GM12878 (cell line): ENCODE data around the gene IGF2BP2. TPM values are rescaled to one million over a fixed set of nuclear protein-coding genes. Genes with fewer than 3 reads are reported as not detected.

Experiments
- ATAC-seq: fragments of 200-7000 bp; cut with Tn5 transposase; 3 replicates; pipeline ENCODE4 v1.9.1; 2020; ENCODE audit warnings: mild to moderate bottlenecking, moderate library complexity
- BruUV-seq: library from RNA; stranded (reverse); fragments of 400-500 nt; replicated peaks from 2 replicates; lab custom pipeline; 2021; lab: Mats Ljungman, UMichigan
- CTCF ChIA-PET: fragments of 300-600 bp; sonication (Branson Sonifier 250); formaldehyde crosslinking; extraction: SDS; loops from one replicate; lab custom pipeline; 2021; ENCODE audit warnings: inconsistent platforms; lab: Yijun Ruan, JAX
- POLR2A ChIA-PET: fragments of 350-600 bp; formaldehyde crosslinking; extraction: SDS; loops from one replicate; lab custom pipeline; 2021; ENCODE audit warnings: inconsistent platforms; lab: Charles Lee
- RAD21 ChIA-PET: fragments of 300-600 bp; sonication (Branson Sonifier 250); formaldehyde crosslinking; loops from one replicate; lab custom pipeline; 2023; ENCODE audit warnings: antibody characterized with exemption; ENCODE audit not compliant: unreplicated experiment; lab: Charles Lee
- SMC1A ChIA-PET: fragments of 300-600 bp; sonication (Branson Sonifier 250); formaldehyde crosslinking; loops from one replicate; lab custom pipeline; 2023; ENCODE audit not compliant: unreplicated experiment, uncharacterized antibody; lab: Charles Lee
- DNase-seq: peaks from one replicate; pipeline ENCODE4 v3.0.0-alpha.2; 2011; ENCODE audit warnings: low read depth, low spot score
- FAIRE-seq: peaks from 3 replicates; lab custom pipeline; 2011; peaks lifted over from hg19 to GRCh38; lab: Jason Lieb, UNC
- H2AFZ ChIP-seq: 2 replicates; pipeline ENCODE4 v1.6.0; 2011; ENCODE audit warnings: low read depth, low read length, control low read depth; ENCODE audit not compliant: control insufficient read depth
- H3K27ac ChIP-seq: 2 replicates; pipeline ENCODE4 v1.5.1; 2011; ENCODE audit warnings: control low read depth; ENCODE audit not compliant: control insufficient read depth, insufficient read depth
- H3K27me3 ChIP-seq, 2 experiments: replicated peaks in 1 of 2; 2 replicates each; pipeline versions ENCODE4 v1.6.0 to v1.6.1; 2011; ENCODE audit warnings: low read length in 1 of 2; ENCODE audit not compliant: control insufficient read depth in 2 of 2, insufficient read depth in 2 of 2
- H3K36me3 ChIP-seq, 2 experiments: 2 replicates each; pipeline ENCODE4 v1.5.1; 2011; ENCODE audit warnings: low read length in 1 of 2; ENCODE audit not compliant: control insufficient read depth in 2 of 2, insufficient read depth in 2 of 2
- H3K4me1 ChIP-seq: 2 replicates; pipeline ENCODE4 v1.6.1; 2011; ENCODE audit warnings: mild to moderate bottlenecking, low read length, moderate library complexity, mixed read lengths; ENCODE audit not compliant: control insufficient read depth, insufficient read depth
- H3K4me2 ChIP-seq: 2 replicates; pipeline ENCODE4 v1.6.0; 2011; ENCODE audit warnings: control low read depth; ENCODE audit not compliant: control insufficient read depth, insufficient read depth
- H3K4me3 ChIP-seq: fragments of 200-600 bp; sonication (generic); 2 replicates; pipeline ENCODE4 v1.5.1; 2016
- H3K79me2 ChIP-seq: 2 replicates; pipeline ENCODE4 v1.6.0; 2011; ENCODE audit warnings: low read length; ENCODE audit not compliant: control insufficient read depth, insufficient read depth
- H3K9ac ChIP-seq: 2 replicates; pipeline ENCODE4 v1.8.0; 2011; ENCODE audit warnings: low read length, control low read depth, mixed read lengths; ENCODE audit not compliant: control insufficient read depth, insufficient read depth
- H3K9me3 ChIP-seq: replicated peaks from 3 replicates; pipeline ENCODE4 v1.5.1; 2011; ENCODE audit warnings: mild to moderate bottlenecking, low read length; ENCODE audit not compliant: control insufficient read depth, insufficient read depth
- H4K20me1 ChIP-seq: 2 replicates; pipeline ENCODE4 v1.6.0; 2011; ENCODE audit not compliant: control insufficient read depth, insufficient read depth
- BACH1 ChIP-seq: fragments of 450-650 bp; IDR thresholded peaks from 2 replicates; pipeline ENCODE4 v1.6.1; 2017; ENCODE audit warnings: mild to moderate bottlenecking, borderline replicate concordance
- BRCA1 ChIP-seq: IDR thresholded peaks from 2 replicates; pipeline ENCODE4 v1.6.1; 2011; ENCODE audit warnings: low read depth, low read length, improper control_type of control experiment
- CBFB ChIP-seq: IDR thresholded peaks from 2 replicates; pipeline ENCODE4 v1.6.1; 2016; ENCODE audit warnings: antibody characterized with exemption, low read depth
- ELK1 ChIP-seq: IDR thresholded peaks from 2 replicates; pipeline ENCODE4 v1.6.1; 2012; ENCODE audit warnings: low read depth, low read length, improper control_type of control experiment
- ESRRA ChIP-seq: IDR thresholded peaks from 2 replicates; pipeline ENCODE4 v1.6.1; 2012; ENCODE audit warnings: mild to moderate bottlenecking, low read length, improper control_type of control experiment
- FOXM1 ChIP-seq: IDR thresholded peaks from 2 replicates; pipeline ENCODE4 v1.6.1; 2012; ENCODE audit warnings: low read depth, mild to moderate bottlenecking, inconsistent platforms, low read length, moderate library complexity
- KDM1A ChIP-seq: fragments of 200-600 bp; sonication (generic); IDR thresholded peaks from 2 replicates; pipeline ENCODE4 v1.6.1; 2016; ENCODE audit warnings: borderline replicate concordance
- MTA3 ChIP-seq: IDR thresholded peaks from 2 replicates; pipeline ENCODE4 v1.6.1; 2012; ENCODE audit warnings: low read length, inconsistent platforms, borderline replicate concordance
- NR2C1 ChIP-seq: fragments of 450-650 bp; IDR thresholded peaks from 2 replicates; pipeline ENCODE4 v1.6.1; 2017; ENCODE audit warnings: antibody characterized with exemption, mild to moderate bottlenecking, moderate library complexity
- SMC3 ChIP-seq: IDR thresholded peaks from 2 replicates; pipeline ENCODE4 v1.6.1; 2011; ENCODE audit warnings: low read length, improper control_type of control experiment, borderline replicate concordance
- SUPT20H ChIP-seq: IDR thresholded peaks from 2 replicates; pipeline ENCODE4 v1.6.1; 2011; ENCODE audit warnings: low read depth, mild to moderate bottlenecking, low read length, moderate library complexity, borderline replicate concordance; ENCODE audit not compliant: control insufficient read depth
- TCF3 ChIP-seq: IDR thresholded peaks from 2 replicates; pipeline ENCODE4 v1.6.1; 2012; ENCODE audit warnings: low read depth, mild to moderate bottlenecking, low read length, borderline replicate concordance; ENCODE audit not compliant: insufficient read depth
- ZNF384 ChIP-seq: IDR thresholded peaks from 2 replicates; pipeline ENCODE4 v1.6.1; 2012; ENCODE audit warnings: low read depth, mild to moderate bottlenecking, low read length, improper control_type of control experiment, borderline replicate concordance
- ZNF622 ChIP-seq: fragments of 450-650 bp; IDR thresholded peaks from 2 replicates; pipeline ENCODE4 v1.6.1; 2017; ENCODE audit warnings: mild to moderate bottlenecking, inconsistent platforms
- WGBS: methylation state at CpG from one replicate; pipeline ENCODE4 v1.1.6; 2016; ENCODE audit warnings: low lambda C conversion rate; ENCODE audit not compliant: insufficient replicate concordance, insufficient coverage; ENCODE audit errors: missing lambda C conversion rate; 5-methylcytosine and 5-hydroxymethylcytosine counted together
- in situ Hi-C: fragments of 300-500 bp; cut with MboI; formaldehyde crosslinking; loops from 9 replicates; pipeline ENCODE4 v1.14.3; 2018; ENCODE audit warnings: mixed read lengths
- intact Hi-C: fragments of 100-400 bp; cut with micrococcal nuclease; formaldehyde crosslinking; loops from one replicate; pipeline ENCODE4 v1.14.2; 2022; ENCODE audit not compliant: unreplicated experiment
- polyA plus RNA-seq, 11 experiments: library from polyadenylated mRNA; depleted of rRNA in 4 of 11; unstranded in 6 of 11; stranded (reverse) in 5 of 11; fragments of >200 nt; fragmentation: Nextera tagmentation in 4 of 11; fragmentation: Illumina TruSeq in 1 of 11; extraction: Ambion mirVana in 4 of 11; extraction: Trizol in 1 of 11; gene quantifications; 1 replicate in 1 of 11; 2 replicates in 10 of 11; pipeline versions ENCODE4 v1.2.1 to v1.2.3, GENCODE V29; 2011 to 2016; ENCODE audit warnings: inconsistent platforms in 2 of 11, missing spikeins in 2 of 11, low read depth in 1 of 11
- total RNA-seq, 4 experiments: library from RNA; depleted of rRNA in 3 of 4; stranded (reverse); fragments of >200 nt in 3 of 4; fragmentation: Illumina TruSeq in 1 of 4; extraction: Trizol in 1 of 4; gene quantifications; 2 replicates each; pipeline versions ENCODE4 v1.2.1 to v1.2.3, GENCODE V29; 2013 to 2021

The IGF2BP2 gene
- total and polyA plus RNA-seq, 10 of the 15 experiments (the other 5 are each of a cell fraction or from before 2014, with no cell fraction given): 0.25 to 0.72 TPM; not detected in 8

- TF ChIP-seq TCF3: no peak
- no peak for TF ChIP-seq ZNF384
- no peak for TF ChIP-seq FOXM1
- TF ChIP-seq NR2C1: no peak
- TF ChIP-seq SMC3: no peak
- no peak for TF ChIP-seq SUPT20H
- TF ChIP-seq ZNF622: no peak
- TF ChIP-seq BRCA1: no peak
- TF ChIP-seq CBFB: no peak
- no peaks in the 10 kb centered on the region for H3K36me3 ChIP-seq
- no peak overlapping the region for H3K4me3 ChIP-seq
- H4K20me1 ChIP-seq: no peaks in the 10 kb centered on the region
- RAD21 ChIA-PET: interaction anchor here (0.7 kb wide), 1 partner anchor 631 kb away, joined by 3 read pairs; no protein-coding TSS in a partner anchor
- CTCF ChIA-PET: no interaction called here
- POLR2A ChIA-PET: no interaction called here
- no peaks in the 10 kb centered on the region for H3K9me3 ChIP-seq
- no peak overlapping the region for H2AFZ ChIP-seq
- H3K79me2 ChIP-seq: no peaks in the 10 kb centered on the region
- whole genome bisulfite sequencing: 79% methylated on average over 6 of the region's 6 CpGs
- H3K4me1 ChIP-seq: no peaks in the 10 kb centered on the region
- DNase-seq: no peak
- no peak overlapping the region for H3K4me2 ChIP-seq
- in situ Hi-C loops: no loop called here
- no peak for ATAC-seq
- no peak overlapping the region for H3K9ac ChIP-seq
- BruUV-seq: no TSS peak
- no peaks in the 10 kb centered on the region; a peak in 1 of 4 replicates for H3K27me3 ChIP-seq
- no peak overlapping the region for H3K27ac ChIP-seq
- intact Hi-C loops: no loop called here
- FAIRE-seq: no peak
- SMC1A ChIA-PET: no interaction called here
Measured at GRCh38 chr3:185847506-185847905, 22.7 kb upstream of the IGF2BP2 start.

- ATAC-seq (no peak), DNase-seq (no peak), FAIRE-seq (no peak)
- RAD21 ChIA-PET: interaction anchor here (1.0 kb wide), 1 partner anchor 186 kb away, joined by 3 read pairs; no protein-coding TSS in a partner anchor
- no peaks in the 10 kb centered on the region for H3K9me3 ChIP-seq
- CTCF ChIA-PET: no interaction called here
- no peaks in the 10 kb centered on the region; a peak in 1 of 4 replicates for H3K27me3 ChIP-seq
- TF ChIP-seq CBFB (no peak), BACH1 (no peak), KDM1A (no peak), ELK1 (no peak), ESRRA (no peak), MTA3 (no peak)
- no peak overlapping the region for H2AFZ ChIP-seq
- WGBS: 55% methylated on average over 6 of the region's 6 CpGs
- no peak overlapping the region for H3K4me3 ChIP-seq
- no peaks in the 10 kb centered on the region for H4K20me1 ChIP-seq
- H3K27ac ChIP-seq: no peak overlapping the region
- POLR2A ChIA-PET: no interaction called here
- H3K9ac ChIP-seq: no peak overlapping the region
- no peaks in the 10 kb centered on the region for H3K79me2 ChIP-seq
- no peak overlapping the region for H3K4me2 ChIP-seq
- in situ Hi-C loops: no loop called here
- no peaks in the 10 kb centered on the region for H3K36me3 ChIP-seq
- no peaks in the 10 kb centered on the region for H3K4me1 ChIP-seq
- SMC1A ChIA-PET: no interaction called here
- BruUV-seq: no TSS peak
- intact Hi-C loops: no loop called here
Measured at GRCh38 chr3:185846037-185846436, 21.2 kb upstream of the IGF2BP2 start.
